Memory B cell (primary cell): Measurements from ENCODE around the gene CPT2.
A peak's percentile ranks its signal among the peaks of the same experiment; 100 is the strongest.
"Not testable (repeated sequence)": the region's sequence is repeated elsewhere in the genome, so short reads cannot be mapped to it uniquely, and the experiment has no call there.

Source experiments
- ATAC-seq: fragments of 150-1000 bp; cut with Tn5 transposase; 2 replicates; pipeline ENCODE4 v1.10.0; 2021; ENCODE audit warnings: low read depth, mild to moderate bottlenecking, moderate library complexity
- DNase-seq, 2 donors: peaks; one replicate each; pipeline ENCODE4 v3.0.0; 2022; ENCODE audit warnings: low spot score in 2 of 2
- H3K27ac Mint-ChIP-seq: one replicate; pipeline ENCODE4 v1.8.0; 2022; ENCODE audit warnings: mild to moderate bottlenecking, moderate library complexity, mixed read lengths
- H3K27me3 Mint-ChIP-seq: one replicate; pipeline ENCODE4 v1.8.0; 2022; ENCODE audit warnings: mixed read lengths
- H3K36me3 Mint-ChIP-seq: one replicate; pipeline ENCODE4 v1.8.0; 2022; ENCODE audit warnings: mild to moderate bottlenecking, mixed read lengths
- H3K4me1 Mint-ChIP-seq: one replicate; pipeline ENCODE4 v1.8.0; 2022; ENCODE audit warnings: mixed read lengths
- H3K4me3 Mint-ChIP-seq: one replicate; pipeline ENCODE4 v1.8.0; 2022; ENCODE audit warnings: mild to moderate bottlenecking, moderate library complexity, mixed read lengths
- H3K9me3 Mint-ChIP-seq: one replicate; pipeline ENCODE4 v1.8.0; 2022; ENCODE audit warnings: mixed read lengths

The CPT2 gene

GRCh38 chr1:53166912-53167311 is 29.7 kb upstream of the CPT2 start:
- Mint-ChIP-seq H3K9me3 (no peaks in the 10 kb centered on the region), H3K27ac (no peak overlapping the region), H3K36me3 (no peaks in the 10 kb centered on the region), H3K4me3 (no peak overlapping the region), H3K4me1 (no peaks in the 10 kb centered on the region), H3K27me3 (peaks cover 8% of the 10 kb centered on the region)
- no peak for DNase-seq
- no peak for ATAC-seq

GRCh38 chr1:53172426-53173128 is 24.0 kb upstream of the CPT2 start:
- peaks cover 1% of the 10 kb centered on the region for H3K9me3 Mint-ChIP-seq
- peaks cover 11% of the 10 kb centered on the region for H3K4me1 Mint-ChIP-seq
- H3K27me3 Mint-ChIP-seq, result peaks cover 17% of the 10 kb centered on the region
- DNase-seq (peak; percentile 30 to 45), ATAC-seq (peak; percentile 100)
- H3K36me3 Mint-ChIP-seq, result no peaks in the 10 kb centered on the region
- peak overlapping the region; percentile 71 for H3K27ac Mint-ChIP-seq
- H3K4me3 Mint-ChIP-seq, result no peak overlapping the region

- H3K4me1 Mint-ChIP-seq, result peaks cover 11% of the 10 kb centered on the region
Measured at GRCh38 chr1:53174971-53175913, 21.4 kb upstream of the CPT2 start.

GRCh38 chr1:53176452-53177208 is 20.0 kb upstream of the CPT2 start:
- peaks cover 1% of the 10 kb centered on the region for H3K9me3 Mint-ChIP-seq
- H3K4me3 Mint-ChIP-seq, result no peak overlapping the region
- no peak overlapping the region for H3K27ac Mint-ChIP-seq
- H3K36me3 Mint-ChIP-seq, result no peaks in the 10 kb centered on the region
- ATAC-seq (no peak), DNase-seq (no peak)
- peaks cover 11% of the 10 kb centered on the region for H3K4me1 Mint-ChIP-seq
- H3K27me3 Mint-ChIP-seq, result peaks cover 19% of the 10 kb centered on the region

More at GRCh38 chr1:53174971-53175913, 21.4 kb upstream of the CPT2 start:
- H3K27ac Mint-ChIP-seq, result no peak overlapping the region
- DNase-seq (no peak), ATAC-seq (no peak)
- H3K9me3 Mint-ChIP-seq, result peaks cover 1% of the 10 kb centered on the region
- peaks cover 19% of the 10 kb centered on the region for H3K27me3 Mint-ChIP-seq
- H3K4me3 Mint-ChIP-seq, result no peak overlapping the region
- no peaks in the 10 kb centered on the region for H3K36me3 Mint-ChIP-seq

- ATAC-seq (no peak), DNase-seq (no peak)
- Mint-ChIP-seq H3K4me1 (no peaks in the 10 kb centered on the region), H3K36me3 (no peaks in the 10 kb centered on the region), H3K4me3 (no peak overlapping the region), H3K27me3 (peaks cover 16% of the 10 kb centered on the region), H3K9me3 (no peaks in the 10 kb centered on the region), H3K27ac (no peak overlapping the region)
Measured at GRCh38 chr1:53180226-53180625, 16.4 kb upstream of the CPT2 start.

GRCh38 chr1:53180951-53181350 is 15.7 kb upstream of the CPT2 start:
- H3K9me3 Mint-ChIP-seq, result no peaks in the 10 kb centered on the region
- no peaks in the 10 kb centered on the region for H3K4me1 Mint-ChIP-seq
- ATAC-seq (no peak), DNase-seq (no peak)
- H3K36me3 Mint-ChIP-seq, result no peaks in the 10 kb centered on the region
- H3K27me3 Mint-ChIP-seq, result peaks cover 12% of the 10 kb centered on the region
- H3K4me3 Mint-ChIP-seq, result no peak overlapping the region
- H3K27ac Mint-ChIP-seq, result no peak overlapping the region

GRCh38 chr1:53182111-53182593 is 14.5 kb upstream of the CPT2 start:
- Mint-ChIP-seq H3K27me3 (peaks cover 11% of the 10 kb centered on the region), H3K4me3 (no peak overlapping the region), H3K36me3 (no peaks in the 10 kb centered on the region), H3K27ac (no peak overlapping the region), H3K9me3 (no peaks in the 10 kb centered on the region), H3K4me1 (no peaks in the 10 kb centered on the region)
- ATAC-seq (peak; percentile 91), DNase-seq (peak; percentile 72 to 79)

GRCh38 chr1:53182716-53183094 is 13.9 kb upstream of the CPT2 start:
- ATAC-seq (no peak), DNase-seq (no peak)
- H3K27ac Mint-ChIP-seq, result no peak overlapping the region
- peaks cover 8% of the 10 kb centered on the region for H3K27me3 Mint-ChIP-seq
- no peak overlapping the region for H3K4me3 Mint-ChIP-seq
- no peaks in the 10 kb centered on the region for H3K9me3 Mint-ChIP-seq
- no peaks in the 10 kb centered on the region for H3K36me3 Mint-ChIP-seq
- no peaks in the 10 kb centered on the region for H3K4me1 Mint-ChIP-seq

GRCh38 chr1:53183095-53183990 is 13.3 kb upstream of the CPT2 start:
- Mint-ChIP-seq H3K4me3 (no peak overlapping the region), H3K9me3 (no peaks in the 10 kb centered on the region), H3K27ac (no peak overlapping the region), H3K36me3 (no peaks in the 10 kb centered on the region), H3K27me3 (peaks cover 7% of the 10 kb centered on the region), H3K4me1 (no peaks in the 10 kb centered on the region)
- ATAC-seq (no peak), DNase-seq (no peak)

- not testable (repeated sequence) for H3K4me1 Mint-ChIP-seq, H3K4me3 Mint-ChIP-seq, ATAC-seq, H3K9me3 Mint-ChIP-seq, H3K27me3 Mint-ChIP-seq, H3K27ac Mint-ChIP-seq, DNase-seq, H3K36me3 Mint-ChIP-seq
Measured at GRCh38 chr1:53185955-53186297, 10.7 kb upstream of the CPT2 start.

- Mint-ChIP-seq H3K9me3 (no peaks in the 10 kb centered on the region), H3K36me3 (no peaks in the 10 kb centered on the region), H3K27ac (no peak overlapping the region), H3K4me3 (no peak overlapping the region), H3K4me1 (no peaks in the 10 kb centered on the region), H3K27me3 (peaks cover 7% of the 10 kb centered on the region)
- ATAC-seq (no peak), DNase-seq (no peak)
Measured at GRCh38 chr1:53186533-53186932, 10.1 kb upstream of the CPT2 start.

- Mint-ChIP-seq H3K4me1 (no peaks in the 10 kb centered on the region), H3K27me3 (peaks cover 7% of the 10 kb centered on the region), H3K27ac (no peak overlapping the region), H3K9me3 (peaks cover 2% of the 10 kb centered on the region), H3K4me3 (no peak overlapping the region), H3K36me3 (no peaks in the 10 kb centered on the region)
- DNase-seq (no peak), ATAC-seq (no peak)
Measured at GRCh38 chr1:53187401-53187800, 9.2 kb upstream of the CPT2 start.

- H3K36me3 Mint-ChIP-seq, result no peaks in the 10 kb centered on the region
- ATAC-seq (no peak), DNase-seq (no peak)
- no peaks in the 10 kb centered on the region for H3K4me1 Mint-ChIP-seq
- H3K9me3 Mint-ChIP-seq, result peaks cover 2% of the 10 kb centered on the region
- H3K27ac Mint-ChIP-seq, result no peak overlapping the region
- peaks cover 7% of the 10 kb centered on the region for H3K27me3 Mint-ChIP-seq
- H3K4me3 Mint-ChIP-seq, result no peak overlapping the region
Measured at GRCh38 chr1:53188099-53188498, 8.5 kb upstream of the CPT2 start.
